ENCODE results near the gene BLM. TPM values are rescaled to one million over a fixed set of nuclear protein-coding genes. Genes with fewer than 3 reads are reported as not detected.
A peak's percentile ranks its signal among the peaks of the same experiment; 100 is the strongest.

The BLM gene
- total RNA-seq, 1 donor from 2014 or later = 44.8 TPM

DNA sequence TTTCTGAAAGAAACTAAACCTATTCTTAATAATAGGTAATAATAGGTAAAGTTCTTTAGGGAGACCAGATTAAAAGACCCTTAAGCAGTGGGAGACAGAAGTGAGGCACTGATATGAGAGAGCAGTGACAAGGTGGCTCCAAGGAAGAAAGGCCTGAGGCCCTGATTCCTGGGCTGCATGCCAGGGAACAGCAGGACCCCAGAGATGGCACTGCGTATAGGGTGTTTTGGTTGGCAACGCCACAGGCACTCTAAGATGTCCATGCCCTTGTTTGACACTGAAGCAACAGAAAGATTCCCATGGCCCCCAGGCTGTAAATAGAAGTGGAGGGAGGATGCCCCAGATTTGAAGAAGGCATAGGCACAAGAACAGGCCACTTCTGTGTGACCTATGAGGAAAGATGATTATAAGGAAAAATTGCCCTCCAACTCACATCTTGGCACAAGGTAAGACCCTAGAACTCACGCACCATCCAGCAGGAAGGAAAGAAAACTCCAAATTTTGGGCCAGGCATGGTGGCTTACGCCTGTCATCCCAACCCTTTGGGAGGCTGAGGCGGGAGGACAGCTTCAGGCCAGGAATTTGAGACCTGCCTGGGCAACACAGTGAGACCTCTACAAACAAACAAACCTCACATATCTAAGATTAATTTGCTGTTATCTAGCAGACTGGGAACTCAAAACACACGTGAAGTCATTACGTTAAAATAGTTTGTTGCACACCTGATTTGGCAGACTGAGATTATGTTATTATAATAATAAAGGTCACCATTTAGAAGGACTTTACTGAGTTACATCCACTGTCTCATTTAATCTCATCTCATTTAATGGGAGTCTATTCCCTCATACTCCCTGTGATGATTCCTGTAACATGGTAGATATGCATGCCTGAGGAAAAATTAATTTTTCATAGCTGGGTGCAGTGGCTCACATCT is 10.5 kb upstream of the BLM start:
- Mint-ChIP-seq H3K4me1 (peaks cover 4% of the 10 kb centered on the region), H3K27me3 (ENCODE audit: low read depth) (no peaks in the 10 kb centered on the region), H3K27ac (ENCODE audit: unreplicated experiment) (no peak overlapping the region), H3K36me3 (ENCODE audit: low read depth) (peaks cover 14% of the 10 kb centered on the region), H3K9me3 (no peaks in the 10 kb centered on the region), H3K4me3 (no peak overlapping the region)
- DNase-seq (ENCODE audit: low read depth, low spot score) = no peak
- TF ChIP-seq, protein P1, sequence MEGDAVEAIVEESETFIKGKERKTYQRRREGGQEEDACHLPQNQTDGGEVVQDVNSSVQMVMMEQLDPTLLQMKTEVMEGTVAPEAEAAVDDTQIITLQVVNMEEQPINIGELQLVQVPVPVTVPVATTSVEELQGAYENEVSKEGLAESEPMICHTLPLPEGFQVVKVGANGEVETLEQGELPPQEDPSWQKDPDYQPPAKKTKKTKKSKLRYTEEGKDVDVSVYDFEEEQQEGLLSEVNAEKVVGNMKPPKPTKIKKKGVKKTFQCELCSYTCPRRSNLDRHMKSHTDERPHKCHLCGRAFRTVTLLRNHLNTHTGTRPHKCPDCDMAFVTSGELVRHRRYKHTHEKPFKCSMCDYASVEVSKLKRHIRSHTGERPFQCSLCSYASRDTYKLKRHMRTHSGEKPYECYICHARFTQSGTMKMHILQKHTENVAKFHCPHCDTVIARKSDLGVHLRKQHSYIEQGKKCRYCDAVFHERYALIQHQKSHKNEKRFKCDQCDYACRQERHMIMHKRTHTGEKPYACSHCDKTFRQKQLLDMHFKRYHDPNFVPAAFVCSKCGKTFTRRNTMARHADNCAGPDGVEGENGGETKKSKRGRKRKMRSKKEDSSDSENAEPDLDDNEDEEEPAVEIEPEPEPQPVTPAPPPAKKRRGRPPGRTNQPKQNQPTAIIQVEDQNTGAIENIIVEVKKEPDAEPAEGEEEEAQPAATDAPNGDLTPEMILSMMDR (conservative IDR thresholded peaks at IDR 0.05) = no peak

DNA sequence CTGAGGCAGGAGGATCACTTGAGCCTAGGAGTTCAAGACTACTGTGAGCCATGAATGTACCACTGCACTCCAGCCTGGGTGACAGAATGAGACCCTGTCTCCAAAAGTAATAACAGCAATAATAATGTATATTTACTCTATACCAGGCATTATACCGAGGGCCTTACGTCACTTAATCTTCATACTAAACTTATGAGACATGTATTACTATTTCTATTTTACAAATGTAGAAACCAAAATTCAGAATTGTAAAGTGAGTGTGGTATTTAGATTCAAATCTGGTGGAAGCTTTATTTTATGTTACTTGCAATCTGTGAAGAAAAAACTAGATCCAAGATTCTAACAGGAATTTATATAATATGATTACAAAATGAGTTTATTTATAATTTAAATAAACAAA is 9.7 kb upstream of the BLM start:
- no peaks in the 10 kb centered on the region for H3K4me1 Mint-ChIP-seq
- H3K27me3 Mint-ChIP-seq (ENCODE audit: low read depth) = no peaks in the 10 kb centered on the region
- TF ChIP-seq, protein P1 (conservative IDR thresholded peaks at IDR 0.05) = no peak
- peaks cover 11% of the 10 kb centered on the region for H3K36me3 Mint-ChIP-seq (ENCODE audit: low read depth)
- H3K4me3 Mint-ChIP-seq = no peak overlapping the region
- H3K9me3 Mint-ChIP-seq = no peaks in the 10 kb centered on the region
- no peak overlapping the region for H3K27ac Mint-ChIP-seq (ENCODE audit: unreplicated experiment)
- no peak for DNase-seq (ENCODE audit: low read depth, low spot score)

DNA sequence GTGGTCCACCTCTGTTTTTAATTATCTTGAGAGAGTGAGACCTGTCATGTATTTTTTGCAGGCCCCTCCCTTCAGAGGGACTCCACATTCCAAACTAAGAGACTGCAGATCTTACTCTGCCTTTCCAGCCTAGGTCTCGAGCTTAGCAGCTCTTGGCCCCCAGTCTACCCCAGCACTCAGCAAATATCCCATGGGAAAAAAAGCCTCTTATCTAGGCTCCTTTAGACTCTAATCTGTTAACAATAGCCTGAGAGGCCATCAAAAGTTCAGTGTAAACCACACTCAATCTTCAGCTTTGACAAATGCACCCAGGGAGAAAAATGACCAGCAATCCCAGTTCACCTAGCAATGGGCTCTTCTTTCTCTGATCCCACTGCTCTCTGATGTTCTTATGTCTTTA is 8.6 kb upstream of the BLM start:
- Mint-ChIP-seq H3K27ac (ENCODE audit: unreplicated experiment) (no peak overlapping the region), H3K27me3 (ENCODE audit: low read depth) (no peaks in the 10 kb centered on the region), H3K9me3 (no peaks in the 10 kb centered on the region), H3K4me3 (no peak overlapping the region), H3K4me1 (no peaks in the 10 kb centered on the region), H3K36me3 (ENCODE audit: low read depth) (peaks cover 9% of the 10 kb centered on the region)
- TF ChIP-seq, protein P1 (conservative IDR thresholded peaks at IDR 0.05) = no peak
- DNase-seq (ENCODE audit: low read depth, low spot score) = no peak

DNA sequence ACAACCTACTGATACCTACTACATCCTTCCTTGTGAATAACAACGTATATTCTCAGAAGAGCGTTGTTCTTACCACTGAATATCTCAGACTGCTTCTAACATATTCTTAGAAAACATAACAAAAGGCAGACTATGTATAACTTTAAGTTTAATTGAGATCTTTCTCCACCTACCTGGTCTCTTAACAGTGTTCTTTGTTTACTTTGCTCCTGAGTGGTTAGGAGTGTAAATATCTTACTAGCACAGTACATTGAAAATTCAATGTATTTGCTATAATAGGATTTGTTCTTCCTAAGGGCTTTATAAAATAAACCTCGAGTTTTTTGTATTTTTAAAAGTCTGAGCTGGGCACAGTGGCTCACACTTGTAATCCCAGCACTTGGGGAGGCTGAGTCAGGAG is 7.9 kb upstream of the BLM start:
- H3K4me3 Mint-ChIP-seq = no peak overlapping the region

DNA sequence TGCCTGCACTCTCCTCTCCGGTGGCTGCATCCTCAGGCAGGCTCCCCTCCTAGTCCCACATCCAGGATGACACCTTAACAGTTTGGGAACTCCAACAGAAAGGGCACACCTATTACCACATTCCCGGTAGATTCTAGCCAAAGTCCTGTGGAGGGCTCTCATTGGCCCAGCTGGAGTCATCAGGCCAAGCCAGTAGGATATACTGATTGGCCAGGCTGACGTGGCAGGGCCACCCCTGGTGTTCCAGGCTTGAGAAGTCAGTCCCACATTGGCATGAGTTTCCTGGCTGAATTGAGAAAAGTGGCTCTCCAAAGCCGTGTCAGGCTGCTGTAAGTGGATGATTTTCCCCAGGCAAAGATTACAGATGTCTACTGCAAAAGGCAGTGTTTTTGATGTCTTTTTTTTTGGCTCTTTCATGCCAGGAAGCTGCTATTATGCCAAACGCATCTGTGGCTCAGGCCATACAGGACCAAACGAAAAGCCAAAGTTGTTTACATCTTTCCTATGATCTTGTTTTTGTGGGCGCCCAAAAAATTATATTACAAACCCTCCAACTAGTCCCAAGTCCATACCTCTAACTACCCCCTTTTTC is 6.6 kb upstream of the BLM start:
- H3K27me3 Mint-ChIP-seq (ENCODE audit: low read depth) = no peaks in the 10 kb centered on the region
- H3K4me3 Mint-ChIP-seq = peak overlapping the region; percentile 46
- TF ChIP-seq, protein P1 (conservative IDR thresholded peaks at IDR 0.05) = no peak
- H3K4me1 Mint-ChIP-seq = no peaks in the 10 kb centered on the region
- H3K27ac Mint-ChIP-seq (ENCODE audit: unreplicated experiment) = no peak overlapping the region
- DNase-seq (ENCODE audit: low read depth, low spot score) = no peak
- no peaks in the 10 kb centered on the region for H3K9me3 Mint-ChIP-seq
- H3K36me3 Mint-ChIP-seq (ENCODE audit: low read depth) = peaks cover 3% of the 10 kb centered on the region

More for the DNA sequence above, 7.9 kb upstream of the BLM start:
- Mint-ChIP-seq H3K27ac (ENCODE audit: unreplicated experiment) (no peak overlapping the region), H3K9me3 (no peaks in the 10 kb centered on the region), H3K36me3 (ENCODE audit: low read depth) (peaks cover 9% of the 10 kb centered on the region), H3K27me3 (ENCODE audit: low read depth) (no peaks in the 10 kb centered on the region), H3K4me1 (no peaks in the 10 kb centered on the region)
- no peak for DNase-seq (ENCODE audit: low read depth, low spot score)
- TF ChIP-seq, protein P1 (conservative IDR thresholded peaks at IDR 0.05) = no peak

All from neural crest cell (in vitro differentiated cells).